GM13976 (cell line): Measurements from ENCODE around the gene SH3RF3.

Experiments used
- DNase-seq: peaks from one replicate; pipeline ENCODE4 v3.0.0; 2012; ENCODE audit warnings: low spot score
- in situ Hi-C: fragments of 300-500 bp; cut with MboI; formaldehyde crosslinking; loops from one replicate; pipeline ENCODE4 v1.12.0; 2022; ENCODE audit warnings: low sequenced_read_pairs, mixed read lengths, inconsistent platforms; ENCODE audit not compliant: unreplicated experiment
- TF ChIP-seq, protein P1 (sequence below): IDR thresholded peaks from 2 replicates; pipeline ENCODE4 v1.5.1; 2012; ENCODE audit warnings: borderline replicate concordance, mild to moderate bottlenecking; ENCODE audit not compliant: insufficient read depth; ENCODE audit errors: extremely low read depth, missing control alignments, control extremely low read depth

The SH3RF3 gene

GRCh38 chr2:109128616-109129355, at the start of gene SH3RF3:
TSS of gene SH3RF3 (plus strand) at chr2:109129205.
- TF ChIP-seq, protein P1, sequence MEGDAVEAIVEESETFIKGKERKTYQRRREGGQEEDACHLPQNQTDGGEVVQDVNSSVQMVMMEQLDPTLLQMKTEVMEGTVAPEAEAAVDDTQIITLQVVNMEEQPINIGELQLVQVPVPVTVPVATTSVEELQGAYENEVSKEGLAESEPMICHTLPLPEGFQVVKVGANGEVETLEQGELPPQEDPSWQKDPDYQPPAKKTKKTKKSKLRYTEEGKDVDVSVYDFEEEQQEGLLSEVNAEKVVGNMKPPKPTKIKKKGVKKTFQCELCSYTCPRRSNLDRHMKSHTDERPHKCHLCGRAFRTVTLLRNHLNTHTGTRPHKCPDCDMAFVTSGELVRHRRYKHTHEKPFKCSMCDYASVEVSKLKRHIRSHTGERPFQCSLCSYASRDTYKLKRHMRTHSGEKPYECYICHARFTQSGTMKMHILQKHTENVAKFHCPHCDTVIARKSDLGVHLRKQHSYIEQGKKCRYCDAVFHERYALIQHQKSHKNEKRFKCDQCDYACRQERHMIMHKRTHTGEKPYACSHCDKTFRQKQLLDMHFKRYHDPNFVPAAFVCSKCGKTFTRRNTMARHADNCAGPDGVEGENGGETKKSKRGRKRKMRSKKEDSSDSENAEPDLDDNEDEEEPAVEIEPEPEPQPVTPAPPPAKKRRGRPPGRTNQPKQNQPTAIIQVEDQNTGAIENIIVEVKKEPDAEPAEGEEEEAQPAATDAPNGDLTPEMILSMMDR, result no peak
- in situ Hi-C loops, result loop anchor here (10.0 kb wide), 1 partner anchor 376 kb away; no protein-coding TSS in a partner anchor
- peak; percentile 62 for DNase-seq

- TF ChIP-seq, protein P1, result no peak
- in situ Hi-C loops, result no loop called here
- DNase-seq, result no peak
Observed at GRCh38 chr2:109079590-109079989, 49.4 kb upstream of the SH3RF3 start.

DNA sequence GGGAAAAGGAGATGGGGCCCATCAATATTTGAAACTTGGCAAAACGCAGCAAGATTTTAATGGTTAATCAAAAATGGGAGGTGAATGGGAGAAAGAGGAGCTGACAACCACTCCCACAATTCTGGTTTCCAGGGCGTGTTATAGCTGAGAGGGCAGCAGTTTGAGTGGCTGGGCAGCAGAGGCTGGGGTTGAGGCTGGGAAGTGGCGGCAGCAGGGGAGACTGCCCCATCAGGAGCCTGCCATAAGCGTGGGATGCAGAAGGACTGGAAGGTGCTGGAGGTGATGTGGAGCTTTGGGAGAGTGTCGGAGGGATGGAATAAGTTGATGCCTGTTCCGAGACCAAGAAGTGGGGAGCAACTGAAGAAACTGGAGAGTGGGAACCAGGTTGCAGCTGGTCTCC, 48.9 kb upstream of the SH3RF3 start:
- TF ChIP-seq, protein P1, result no peak
- no peak for DNase-seq
- in situ Hi-C loops, result no loop called here

GRCh38 chr2:109080757-109081156, 48.2 kb upstream of the SH3RF3 start:
- in situ Hi-C loops, result no loop called here
- TF ChIP-seq, protein P1, result no peak
- no peak for DNase-seq

- in situ Hi-C loops, result no loop called here
- TF ChIP-seq, protein P1, result no peak
- no peak for DNase-seq
Observed at GRCh38 chr2:109081374-109081773, 47.6 kb upstream of the SH3RF3 start.

- DNase-seq, result no peak
- in situ Hi-C loops, result no loop called here
- TF ChIP-seq, protein P1, result no peak
Observed at GRCh38 chr2:109083771-109084170, 45.2 kb upstream of the SH3RF3 start.
